SK-N-SH treated with all-trans-retinoic acid at 6 μM for 48 hours (cell line): ENCODE data around the gene ERLIN1.

Experiments used
- ARNTL ChIP-seq: fragments of 450-650 bp; formaldehyde crosslinking; IDR thresholded peaks from 2 replicates; pipeline ENCODE4 v1.5.0; 2020; ENCODE audit warnings: low read depth, mild to moderate bottlenecking, moderate library complexity, borderline replicate concordance
- CSDC2 ChIP-seq: fragments of 250-450 bp; sonication (Bioruptor Pico); IDR thresholded peaks from 2 replicates; pipeline ENCODE4 v1.5.0; 2020; ENCODE audit warnings: mild to moderate bottlenecking, moderate library complexity
- GLIS3 ChIP-seq: fragments of 250-450 bp; sonication (Bioruptor Pico); IDR thresholded peaks from 2 replicates; pipeline ENCODE4 v1.5.0; 2020; ENCODE audit warnings: mild to moderate bottlenecking, moderate library complexity
- ISL1 ChIP-seq: fragments of 250-450 bp; sonication (Bioruptor Pico); IDR thresholded peaks from 2 replicates; pipeline ENCODE4 v2.1.2; 2022; ENCODE audit warnings: mild to moderate bottlenecking, moderate library complexity
- PPARA ChIP-seq: fragments of 250-450 bp; sonication (Bioruptor Pico); IDR thresholded peaks from 2 replicates; pipeline ENCODE4 v1.5.0; 2020; ENCODE audit warnings: mild to moderate bottlenecking, borderline replicate concordance
- SNAI2 ChIP-seq: fragments of 250-450 bp; sonication (Bioruptor Pico); IDR thresholded peaks from 2 replicates; pipeline ENCODE4 v1.5.0; 2020; ENCODE audit warnings: mild to moderate bottlenecking, moderate library complexity
- TCF4 ChIP-seq: fragments of 250-450 bp; sonication (Bioruptor Pico); IDR thresholded peaks from 2 replicates; pipeline ENCODE4 v1.8.0; 2021; ENCODE audit warnings: mild to moderate bottlenecking, moderate library complexity, borderline replicate concordance
- TOX ChIP-seq: fragments of 250-450 bp; sonication (Bioruptor Pico); IDR thresholded peaks from 2 replicates; pipeline ENCODE4 v1.8.0; 2021; ENCODE audit warnings: mild to moderate bottlenecking, moderate library complexity, borderline replicate concordance
- ZFP3 ChIP-seq: fragments of 250-450 bp; sonication (Bioruptor Pico); IDR thresholded peaks from 2 replicates; pipeline ENCODE4 v1.5.0; 2020; ENCODE audit warnings: mild to moderate bottlenecking, moderate library complexity
- ZNF565 ChIP-seq: fragments of 450-650 bp; formaldehyde crosslinking; conservative IDR thresholded peaks from 2 replicates; pipeline ENCODE4 v1.5.0; 2020; ENCODE audit warnings: low read depth, mild to moderate bottlenecking, moderate library complexity
- TF ChIP-seq, protein P1 (sequence below): fragments of 250-450 bp; sonication (Bioruptor Pico); IDR thresholded peaks from 2 replicates; pipeline ENCODE4 v1.8.0; 2020; ENCODE audit warnings: mild to moderate bottlenecking, moderate library complexity, borderline replicate concordance
- TF ChIP-seq, protein P2 (sequence below): fragments of 250-450 bp; sonication (Bioruptor Pico); IDR thresholded peaks from 2 replicates; pipeline ENCODE4 v1.5.1; 2021; ENCODE audit warnings: mild to moderate bottlenecking, moderate library complexity
- TF ChIP-seq, protein P3 (sequence below): fragments of 250-450 bp; sonication (Bioruptor Pico); IDR thresholded peaks from 2 replicates; pipeline ENCODE4 v1.8.0; 2021; ENCODE audit warnings: low read depth, mild to moderate bottlenecking, moderate library complexity, borderline replicate concordance

DNA sequence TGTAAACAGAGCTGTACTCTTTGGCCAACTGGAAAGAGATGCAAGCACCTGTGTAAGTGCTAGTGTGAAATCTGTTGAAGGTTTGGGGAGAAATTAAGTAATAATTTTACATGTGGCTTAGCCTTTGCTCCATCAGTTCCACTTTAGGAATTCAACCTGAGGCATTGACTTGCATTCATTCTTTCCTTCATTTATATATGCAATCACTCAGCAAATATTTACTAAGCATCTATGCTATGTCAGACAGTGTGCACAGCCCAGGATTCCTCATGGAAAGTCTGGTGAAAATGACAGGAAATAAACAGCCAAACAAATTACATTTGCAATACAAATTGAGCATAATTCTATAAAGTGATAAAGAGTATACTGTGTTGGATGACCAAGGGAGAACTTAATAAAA lies 50.3 kb downstream of the ERLIN1 start:
- TF ChIP-seq ZFP3 (no peak), ARNTL (CRISPR knock-in tag) (no peak), SNAI2 (CRISPR knock-in tag) (no peak), PPARA (CRISPR knock-in tag) (no peak), ZNF565 (CRISPR knock-in tag) (no peak), ISL1 (no peak), TOX (CRISPR knock-in tag) (no peak), GLIS3 (no peak), TCF4 (CRISPR knock-in tag) (no peak), CSDC2 (CRISPR knock-in tag) (no peak)
- TF ChIP-seq, protein P1, sequence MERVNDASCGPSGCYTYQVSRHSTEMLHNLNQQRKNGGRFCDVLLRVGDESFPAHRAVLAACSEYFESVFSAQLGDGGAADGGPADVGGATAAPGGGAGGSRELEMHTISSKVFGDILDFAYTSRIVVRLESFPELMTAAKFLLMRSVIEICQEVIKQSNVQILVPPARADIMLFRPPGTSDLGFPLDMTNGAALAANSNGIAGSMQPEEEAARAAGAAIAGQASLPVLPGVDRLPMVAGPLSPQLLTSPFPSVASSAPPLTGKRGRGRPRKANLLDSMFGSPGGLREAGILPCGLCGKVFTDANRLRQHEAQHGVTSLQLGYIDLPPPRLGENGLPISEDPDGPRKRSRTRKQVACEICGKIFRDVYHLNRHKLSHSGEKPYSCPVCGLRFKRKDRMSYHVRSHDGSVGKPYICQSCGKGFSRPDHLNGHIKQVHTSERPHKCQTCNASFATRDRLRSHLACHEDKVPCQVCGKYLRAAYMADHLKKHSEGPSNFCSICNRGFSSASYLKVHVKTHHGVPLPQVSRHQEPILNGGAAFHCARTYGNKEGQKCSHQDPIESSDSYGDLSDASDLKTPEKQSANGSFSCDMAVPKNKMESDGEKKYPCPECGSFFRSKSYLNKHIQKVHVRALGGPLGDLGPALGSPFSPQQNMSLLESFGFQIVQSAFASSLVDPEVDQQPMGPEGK (CRISPR knock-in tag) = no peak
- TF ChIP-seq, protein P2, sequence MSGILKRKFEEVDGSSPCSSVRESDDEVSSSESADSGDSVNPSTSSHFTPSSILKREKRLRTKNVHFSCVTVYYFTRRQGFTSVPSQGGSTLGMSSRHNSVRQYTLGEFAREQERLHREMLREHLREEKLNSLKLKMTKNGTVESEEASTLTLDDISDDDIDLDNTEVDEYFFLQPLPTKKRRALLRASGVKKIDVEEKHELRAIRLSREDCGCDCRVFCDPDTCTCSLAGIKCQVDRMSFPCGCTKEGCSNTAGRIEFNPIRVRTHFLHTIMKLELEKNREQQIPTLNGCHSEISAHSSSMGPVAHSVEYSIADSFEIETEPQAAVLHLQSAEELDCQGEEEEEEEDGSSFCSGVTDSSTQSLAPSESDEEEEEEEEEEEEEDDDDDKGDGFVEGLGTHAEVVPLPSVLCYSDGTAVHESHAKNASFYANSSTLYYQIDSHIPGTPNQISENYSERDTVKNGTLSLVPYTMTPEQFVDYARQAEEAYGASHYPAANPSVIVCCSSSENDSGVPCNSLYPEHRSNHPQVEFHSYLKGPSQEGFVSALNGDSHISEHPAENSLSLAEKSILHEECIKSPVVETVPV = no peak
- TF ChIP-seq, protein P3, sequence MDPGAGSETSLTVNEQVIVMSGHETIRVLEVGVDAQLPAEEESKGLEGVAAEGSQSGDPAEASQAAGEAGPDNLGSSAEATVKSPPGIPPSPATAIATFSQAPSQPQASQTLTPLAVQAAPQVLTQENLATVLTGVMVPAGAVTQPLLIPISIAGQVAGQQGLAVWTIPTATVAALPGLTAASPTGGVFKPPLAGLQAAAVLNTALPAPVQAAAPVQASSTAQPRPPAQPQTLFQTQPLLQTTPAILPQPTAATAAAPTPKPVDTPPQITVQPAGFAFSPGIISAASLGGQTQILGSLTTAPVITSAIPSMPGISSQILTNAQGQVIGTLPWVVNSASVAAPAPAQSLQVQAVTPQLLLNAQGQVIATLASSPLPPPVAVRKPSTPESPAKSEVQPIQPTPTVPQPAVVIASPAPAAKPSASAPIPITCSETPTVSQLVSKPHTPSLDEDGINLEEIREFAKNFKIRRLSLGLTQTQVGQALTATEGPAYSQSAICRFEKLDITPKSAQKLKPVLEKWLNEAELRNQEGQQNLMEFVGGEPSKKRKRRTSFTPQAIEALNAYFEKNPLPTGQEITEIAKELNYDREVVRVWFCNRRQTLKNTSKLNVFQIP (CRISPR knock-in tag) = no peak
